ENCODE measurements around the gene KCTD4. TPM values are rescaled to one million over a fixed set of nuclear protein-coding genes. Genes with fewer than 3 reads are reported as not detected.

KCTD4 gene
- polyA plus RNA-seq, 1 donor from 2014 or later = 1.2 TPM

DNA sequence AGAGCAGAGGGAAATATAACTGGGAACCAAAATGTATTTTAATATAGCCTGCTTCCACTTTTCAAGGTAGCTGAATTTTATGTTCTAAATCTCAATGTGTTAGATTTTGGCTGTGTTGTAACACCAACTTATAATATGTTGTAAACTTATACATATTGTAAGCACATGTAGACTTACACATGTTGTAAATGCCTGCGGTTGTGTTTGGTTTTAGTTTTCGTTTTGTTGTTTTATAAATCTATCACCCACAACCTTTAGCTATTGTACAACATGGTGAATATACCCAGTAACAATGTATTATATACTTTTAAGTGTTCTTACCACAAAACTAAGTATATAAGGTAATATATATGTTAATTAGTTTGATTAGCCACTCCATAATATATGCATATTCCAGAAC lies 15.6 kb downstream of the KCTD4 start:
- Histone ChIP-seq H3K27me3 (ENCODE audit: insufficient read depth, low read depth, low read length) (no peaks in the 10 kb centered on the region), H3K9me3 (ENCODE audit: low read length) (no peaks in the 10 kb centered on the region)
- TF ChIP-seq, protein P1, sequence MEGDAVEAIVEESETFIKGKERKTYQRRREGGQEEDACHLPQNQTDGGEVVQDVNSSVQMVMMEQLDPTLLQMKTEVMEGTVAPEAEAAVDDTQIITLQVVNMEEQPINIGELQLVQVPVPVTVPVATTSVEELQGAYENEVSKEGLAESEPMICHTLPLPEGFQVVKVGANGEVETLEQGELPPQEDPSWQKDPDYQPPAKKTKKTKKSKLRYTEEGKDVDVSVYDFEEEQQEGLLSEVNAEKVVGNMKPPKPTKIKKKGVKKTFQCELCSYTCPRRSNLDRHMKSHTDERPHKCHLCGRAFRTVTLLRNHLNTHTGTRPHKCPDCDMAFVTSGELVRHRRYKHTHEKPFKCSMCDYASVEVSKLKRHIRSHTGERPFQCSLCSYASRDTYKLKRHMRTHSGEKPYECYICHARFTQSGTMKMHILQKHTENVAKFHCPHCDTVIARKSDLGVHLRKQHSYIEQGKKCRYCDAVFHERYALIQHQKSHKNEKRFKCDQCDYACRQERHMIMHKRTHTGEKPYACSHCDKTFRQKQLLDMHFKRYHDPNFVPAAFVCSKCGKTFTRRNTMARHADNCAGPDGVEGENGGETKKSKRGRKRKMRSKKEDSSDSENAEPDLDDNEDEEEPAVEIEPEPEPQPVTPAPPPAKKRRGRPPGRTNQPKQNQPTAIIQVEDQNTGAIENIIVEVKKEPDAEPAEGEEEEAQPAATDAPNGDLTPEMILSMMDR (IDR thresholded peaks at IDR 0.05; ENCODE audit: poor library complexity, severe bottlenecking) = no peak
- TF ChIP-seq EP300 (conservative IDR thresholded peaks at IDR 0.05; ENCODE audit: poor library complexity, severe bottlenecking) (no peak), EZH2 (IDR thresholded peaks at IDR 0.05; ENCODE audit: borderline replicate concordance, insufficient read depth, low read length, poor library complexity, severe bottlenecking) (no peak), TAF1 (IDR thresholded peaks at IDR 0.05; ENCODE audit: low read depth) (no peak), RAD21 (conservative IDR thresholded peaks at IDR 0.05) (no peak), POLR2AphosphoS5 (IDR thresholded peaks at IDR 0.05) (no peak), SMC3 (conservative IDR thresholded peaks at IDR 0.05; ENCODE audit: poor library complexity) (no peak), MXI1 (conservative IDR thresholded peaks at IDR 0.05; ENCODE audit: poor library complexity, severe bottlenecking) (no peak), REST (IDR thresholded peaks at IDR 0.05; ENCODE audit: borderline replicate concordance) (no peak)

DNA sequence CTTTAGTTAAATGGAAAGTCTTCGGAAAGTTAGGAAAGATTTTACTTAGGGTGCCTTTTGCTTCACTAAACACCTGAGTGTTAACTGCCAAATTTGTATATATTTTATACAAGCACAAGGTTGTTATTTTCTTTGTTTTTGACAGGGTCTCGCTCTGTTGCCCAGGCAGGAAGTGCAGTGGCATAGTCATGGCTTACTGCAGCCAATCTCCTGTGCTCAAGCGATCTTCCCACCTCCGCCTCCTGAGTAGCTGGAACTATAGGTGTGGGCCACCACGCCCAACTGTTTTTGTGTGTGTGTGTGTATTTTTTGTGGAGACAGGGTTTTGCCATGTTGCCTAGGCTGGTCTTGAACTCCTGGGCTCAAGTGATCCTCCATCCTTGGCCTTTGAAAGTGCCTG lies 16.2 kb downstream of the KCTD4 start:
- TF ChIP-seq RAD21 (conservative IDR thresholded peaks at IDR 0.05) (no peak), POLR2AphosphoS5 (IDR thresholded peaks at IDR 0.05) (no peak)
- no peaks in the 10 kb centered on the region for H3K36me3 ChIP-seq (ENCODE audit: insufficient read depth, low read length)
- H3F3A ChIP-seq (ENCODE audit: insufficient read depth, low read length, poor library complexity, severe bottlenecking) = no peaks in the 10 kb centered on the region
- H3K9ac ChIP-seq (ENCODE audit: low read length) = no peak overlapping the region
- H3K4me3 ChIP-seq (ENCODE audit: low read length) = no peak overlapping the region
- no peaks in the 10 kb centered on the region for H3K79me2 ChIP-seq (replicated peaks; ENCODE audit: insufficient read depth, low read length)
- H4K20me1 ChIP-seq (ENCODE audit: insufficient read depth) = no peaks in the 10 kb centered on the region
- no peaks in the 10 kb centered on the region for H3K9me3 ChIP-seq (ENCODE audit: low read length)
- no peak overlapping the region for H3K27ac ChIP-seq (ENCODE audit: low read length)
- no peak overlapping the region for H3K4me2 ChIP-seq (ENCODE audit: low read length)
- no peak overlapping the region for H2AFZ ChIP-seq (ENCODE audit: low read depth, low read length)
- H3K9me2 ChIP-seq (ENCODE audit: insufficient read depth, low read length) = no peaks in the 10 kb centered on the region
- H3K27me3 ChIP-seq (ENCODE audit: insufficient read depth, low read depth, low read length) = no peaks in the 10 kb centered on the region

More for the DNA sequence above, 15.6 kb downstream of the KCTD4 start:
- H3K36me3 ChIP-seq (ENCODE audit: insufficient read depth, low read length) = no peaks in the 10 kb centered on the region
- no peaks in the 10 kb centered on the region for H3F3A ChIP-seq (ENCODE audit: insufficient read depth, low read length, poor library complexity, severe bottlenecking)
- H2AFZ ChIP-seq (ENCODE audit: low read depth, low read length) = no peak overlapping the region
- no peak overlapping the region for H3K4me3 ChIP-seq (ENCODE audit: low read length)
- H3K9me2 ChIP-seq (ENCODE audit: insufficient read depth, low read length) = no peaks in the 10 kb centered on the region
- H3K27ac ChIP-seq (ENCODE audit: low read length) = no peak overlapping the region
- no peaks in the 10 kb centered on the region for H3K79me2 ChIP-seq (replicated peaks; ENCODE audit: insufficient read depth, low read length)
- H3K9ac ChIP-seq (ENCODE audit: low read length) = no peak overlapping the region
- no peak overlapping the region for H3K4me2 ChIP-seq (ENCODE audit: low read length)
- no peaks in the 10 kb centered on the region for H4K20me1 ChIP-seq (ENCODE audit: insufficient read depth)
